Activated CD8-positive, alpha-beta memory T cell treated with anti-CD3 and anti-CD28 coated beads, Interleukin-2, amount 50 U/mL, for 24 hours (primary cell): ENCODE results near the gene POPDC3.
"Not testable (repeated sequence)": the region's sequence is repeated elsewhere in the genome, so short reads cannot be mapped to it uniquely, and the experiment has no call there.

Source experiments
- DNase-seq: peaks from one replicate; pipeline ENCODE4 v3.0.0-alpha.2; 2020; ENCODE audit errors: extremely low read depth

Gene POPDC3

GRCh38 chr6:105194591-105194990 is 14.8 kb upstream of the POPDC3 start:
- no peak for DNase-seq

GRCh38 chr6:105194106-105194505 is 14.3 kb upstream of the POPDC3 start:
- no peak for DNase-seq

- no peak for DNase-seq
Measured at GRCh38 chr6:105193647-105194046, 13.8 kb upstream of the POPDC3 start.

GRCh38 chr6:105192707-105193465 is 13.1 kb upstream of the POPDC3 start:
- no peak for DNase-seq

DNA sequence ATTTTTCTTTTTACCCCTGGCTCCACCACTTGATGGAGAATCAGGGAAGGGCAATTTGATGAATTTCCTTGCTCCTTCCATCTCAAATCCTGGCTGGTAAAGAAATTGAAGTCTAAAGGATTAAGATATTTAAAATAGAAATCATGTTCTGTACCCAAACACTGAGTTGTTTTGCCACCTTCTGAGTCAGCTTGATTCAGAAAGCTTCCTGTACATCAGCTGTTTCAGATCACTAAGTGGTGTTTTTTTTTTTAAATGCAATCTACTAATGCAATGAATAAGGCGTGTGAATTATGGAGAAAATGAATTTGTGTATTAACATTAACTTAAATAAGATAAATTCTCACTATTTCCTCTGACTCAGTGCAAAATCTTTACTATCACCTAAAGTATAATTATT is 11.5 kb upstream of the POPDC3 start:
- DNase-seq = no peak

GRCh38 chr6:105189026-105189820 is 9.4 kb upstream of the POPDC3 start:
- DNase-seq = no peak

- DNase-seq = no peak
Measured at GRCh38 chr6:105188251-105188650, 8.4 kb upstream of the POPDC3 start.

- no peak for DNase-seq
Measured at GRCh38 chr6:105186576-105186975, 6.8 kb upstream of the POPDC3 start.

DNA sequence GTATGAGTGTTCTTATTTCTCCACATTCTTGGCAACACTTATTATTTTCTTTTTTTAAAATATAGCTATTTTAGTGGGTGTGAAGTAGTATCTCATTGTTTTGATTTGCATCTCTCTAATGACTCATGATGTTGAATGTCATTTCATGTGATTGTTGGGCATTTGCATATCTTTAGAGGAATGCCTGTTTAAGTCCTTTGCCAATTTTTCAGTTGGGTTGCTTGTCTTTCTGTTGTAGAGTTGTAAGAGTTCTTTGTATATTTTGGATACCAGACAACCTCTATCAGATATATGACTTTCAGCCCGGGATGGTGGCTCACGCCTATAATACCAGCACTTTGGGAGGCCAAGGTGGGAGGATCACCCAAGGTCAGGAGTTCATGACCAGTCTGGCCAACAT is 5.1 kb upstream of the POPDC3 start:
- no peak for DNase-seq

- DNase-seq = no peak
Measured at GRCh38 chr6:105181981-105182515, 2.2 kb upstream of the POPDC3 start.

DNA sequence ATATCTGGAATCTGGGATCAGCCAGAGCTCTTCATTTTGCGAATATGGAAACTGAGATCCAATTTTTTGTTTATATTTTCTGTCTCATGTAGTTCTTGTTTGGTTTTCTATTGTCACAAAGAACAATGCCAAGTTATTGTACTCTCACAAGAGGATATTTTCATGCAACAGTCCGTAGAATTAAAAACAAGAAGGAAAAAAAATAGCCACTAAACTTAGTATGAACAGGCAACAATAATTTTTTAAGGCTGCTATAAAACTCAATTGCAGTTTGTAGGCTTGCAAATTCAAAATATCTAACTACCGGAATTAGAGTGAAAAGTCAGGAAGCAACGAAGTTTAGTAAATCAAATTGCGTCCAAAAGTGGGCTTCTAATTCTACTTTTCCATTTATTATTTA is 1.2 kb downstream of the POPDC3 start:
- DNase-seq = no peak

- no peak for DNase-seq
Measured at GRCh38 chr6:105178110-105178509, 1.7 kb downstream of the POPDC3 start.

- no peak for DNase-seq
Measured at GRCh38 chr6:105177556-105177955, 2.3 kb downstream of the POPDC3 start.

DNA sequence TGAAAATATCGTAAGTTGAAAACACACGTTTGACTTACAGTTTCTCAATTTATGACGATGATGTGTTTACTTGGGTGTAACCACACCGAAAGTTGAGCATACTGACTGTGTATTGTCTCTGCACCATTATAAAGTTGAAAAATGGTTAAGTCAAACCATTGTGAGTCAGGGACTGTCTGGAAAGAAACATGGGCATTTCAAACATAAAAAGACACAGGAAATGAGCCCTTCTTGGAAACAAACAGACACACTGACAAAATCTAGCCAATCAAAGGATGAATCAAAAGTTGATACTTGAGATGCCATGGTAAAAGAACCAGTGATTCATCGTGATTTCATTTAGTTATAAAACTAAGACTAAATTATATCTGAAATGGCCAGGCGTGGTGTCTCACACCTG is 5.3 kb downstream of the POPDC3 start:
- DNase-seq = no peak

DNA sequence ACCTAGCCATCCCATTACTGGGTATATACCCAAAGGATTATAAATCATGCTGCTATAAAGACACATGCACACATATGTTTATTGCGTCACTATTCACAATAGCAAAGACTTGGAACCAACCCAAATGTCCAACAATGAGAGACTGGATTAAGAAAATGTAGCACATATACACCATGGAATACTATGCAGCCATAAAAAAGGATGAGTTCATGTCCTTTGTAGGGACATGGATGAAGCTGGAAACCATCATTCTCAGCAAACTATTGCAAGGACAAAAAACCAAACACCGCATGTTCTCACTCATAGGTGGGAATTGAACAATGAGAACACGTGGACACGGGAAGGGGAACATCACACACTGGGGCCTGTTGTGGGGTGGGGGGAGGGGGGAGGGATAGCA is 7.3 kb downstream of the POPDC3 start:
- not testable (repeated sequence) for DNase-seq

- no peak for DNase-seq
Measured at GRCh38 chr6:105170059-105170458, 9.8 kb downstream of the POPDC3 start.

DNA sequence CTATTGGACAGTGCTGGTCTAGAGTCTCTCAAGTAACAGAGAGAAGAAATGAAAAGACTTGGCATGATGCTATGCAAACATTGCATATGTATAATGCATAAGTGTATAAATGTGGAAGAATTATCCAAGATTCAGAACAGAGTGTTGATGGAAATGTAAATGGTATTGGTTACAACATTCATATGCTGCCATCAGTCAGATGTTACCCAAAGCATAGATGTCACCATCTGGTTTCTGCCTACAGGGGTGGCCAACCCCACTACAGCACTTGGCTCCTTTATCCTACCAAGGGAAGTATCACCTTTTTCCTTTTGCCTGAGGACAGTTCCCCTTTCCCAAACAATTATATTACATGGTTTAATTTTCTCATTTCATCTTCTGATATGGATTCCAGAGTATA is 11.9 kb downstream of the POPDC3 start:
- DNase-seq = no peak

DNA sequence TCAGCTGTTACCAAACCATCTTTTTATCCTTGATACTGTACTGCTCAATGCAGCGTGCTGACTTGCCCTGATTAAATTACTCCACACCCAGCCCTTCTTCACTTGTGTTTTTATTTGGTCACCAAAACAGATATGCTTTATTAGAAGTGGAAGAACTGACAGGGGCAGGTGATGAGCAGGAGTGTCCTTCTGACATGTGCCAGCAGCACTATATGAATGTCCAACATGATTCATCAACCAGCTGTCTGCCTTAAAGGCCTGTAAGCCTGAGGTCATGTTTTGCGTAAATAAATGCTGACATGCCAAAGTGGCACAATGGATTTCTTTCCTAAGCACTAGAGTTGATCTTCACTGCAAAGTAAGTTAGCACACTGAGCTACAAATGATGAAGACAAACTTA is 15.4 kb downstream of the POPDC3 start:
- DNase-seq = no peak

GRCh38 chr6:105163183-105163582 is 16.6 kb downstream of the POPDC3 start:
- DNase-seq = no peak

- no peak for DNase-seq
Measured at GRCh38 chr6:105162377-105162776, 17.4 kb downstream of the POPDC3 start.

DNA sequence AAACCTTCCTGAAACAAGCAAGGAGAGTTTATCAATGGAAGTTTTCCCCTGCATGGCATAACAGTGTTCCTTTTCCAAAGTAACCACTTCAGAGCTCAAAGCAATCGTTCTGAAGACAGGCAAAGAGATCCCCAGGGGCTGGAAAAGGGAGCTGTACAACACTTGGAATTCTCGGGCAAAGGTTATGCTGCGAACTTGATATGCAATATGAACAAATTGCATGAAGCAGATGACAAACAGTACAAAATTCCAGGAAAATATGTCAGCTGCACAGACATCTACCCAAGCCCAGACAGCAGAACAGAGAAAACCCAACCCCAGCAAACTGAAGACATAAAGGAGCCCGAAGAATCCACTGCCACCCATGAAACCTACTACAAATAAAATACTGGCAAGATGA is 18.4 kb downstream of the POPDC3 start:
- DNase-seq = no peak

GRCh38 chr6:105153676-105154075 is 26.1 kb downstream of the POPDC3 start:
- DNase-seq = no peak

DNA sequence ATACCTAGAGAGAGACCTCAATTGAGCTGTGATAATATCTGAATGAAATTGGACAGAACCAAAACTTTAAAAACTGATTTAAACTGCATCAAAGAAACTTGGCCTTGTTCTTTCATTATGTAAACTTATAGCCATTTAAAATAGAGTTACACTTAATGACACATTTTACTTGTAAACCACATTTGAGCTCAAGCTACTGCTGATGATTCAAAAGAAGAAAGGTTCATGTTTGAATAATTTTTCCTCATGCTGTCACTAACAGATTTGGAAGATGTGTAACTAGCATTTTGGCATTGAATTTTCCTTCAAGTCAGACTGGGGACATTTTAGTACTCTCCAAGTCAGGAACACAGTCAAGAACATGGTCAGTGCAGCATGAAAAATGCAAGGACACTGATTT is 26.9 kb downstream of the POPDC3 start:
- no peak for DNase-seq
